ENCODE results near the gene FBXL15.

DNA sequence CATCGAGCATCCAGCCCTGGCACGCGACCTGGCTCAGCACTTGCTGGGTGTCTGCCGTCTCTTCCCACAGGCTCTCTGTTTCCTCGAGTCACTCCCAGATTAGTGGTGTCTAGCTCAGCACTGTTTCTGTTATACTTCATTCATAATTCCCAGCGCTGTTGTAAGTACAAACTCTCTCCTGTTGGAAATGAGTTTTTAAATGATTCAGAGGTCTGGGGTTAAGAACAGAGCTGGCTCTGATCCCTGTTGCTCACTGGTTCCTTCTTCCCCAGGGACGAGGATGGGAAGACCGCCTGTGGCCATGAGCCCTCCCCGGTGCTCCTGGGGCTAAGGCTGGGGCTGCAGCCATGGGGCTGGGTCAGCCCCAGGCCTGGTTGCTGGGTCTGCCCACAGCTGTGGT is 48.0 kb downstream of the FBXL15 start:
- no peak for TF ChIP-seq NR2C2 (CRISPR knock-in tag; IDR thresholded peaks at IDR 0.05)
- TF ChIP-seq, protein P1, sequence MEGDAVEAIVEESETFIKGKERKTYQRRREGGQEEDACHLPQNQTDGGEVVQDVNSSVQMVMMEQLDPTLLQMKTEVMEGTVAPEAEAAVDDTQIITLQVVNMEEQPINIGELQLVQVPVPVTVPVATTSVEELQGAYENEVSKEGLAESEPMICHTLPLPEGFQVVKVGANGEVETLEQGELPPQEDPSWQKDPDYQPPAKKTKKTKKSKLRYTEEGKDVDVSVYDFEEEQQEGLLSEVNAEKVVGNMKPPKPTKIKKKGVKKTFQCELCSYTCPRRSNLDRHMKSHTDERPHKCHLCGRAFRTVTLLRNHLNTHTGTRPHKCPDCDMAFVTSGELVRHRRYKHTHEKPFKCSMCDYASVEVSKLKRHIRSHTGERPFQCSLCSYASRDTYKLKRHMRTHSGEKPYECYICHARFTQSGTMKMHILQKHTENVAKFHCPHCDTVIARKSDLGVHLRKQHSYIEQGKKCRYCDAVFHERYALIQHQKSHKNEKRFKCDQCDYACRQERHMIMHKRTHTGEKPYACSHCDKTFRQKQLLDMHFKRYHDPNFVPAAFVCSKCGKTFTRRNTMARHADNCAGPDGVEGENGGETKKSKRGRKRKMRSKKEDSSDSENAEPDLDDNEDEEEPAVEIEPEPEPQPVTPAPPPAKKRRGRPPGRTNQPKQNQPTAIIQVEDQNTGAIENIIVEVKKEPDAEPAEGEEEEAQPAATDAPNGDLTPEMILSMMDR (IDR thresholded peaks at IDR 0.05) = no peak
- TF ChIP-seq, protein P2, sequence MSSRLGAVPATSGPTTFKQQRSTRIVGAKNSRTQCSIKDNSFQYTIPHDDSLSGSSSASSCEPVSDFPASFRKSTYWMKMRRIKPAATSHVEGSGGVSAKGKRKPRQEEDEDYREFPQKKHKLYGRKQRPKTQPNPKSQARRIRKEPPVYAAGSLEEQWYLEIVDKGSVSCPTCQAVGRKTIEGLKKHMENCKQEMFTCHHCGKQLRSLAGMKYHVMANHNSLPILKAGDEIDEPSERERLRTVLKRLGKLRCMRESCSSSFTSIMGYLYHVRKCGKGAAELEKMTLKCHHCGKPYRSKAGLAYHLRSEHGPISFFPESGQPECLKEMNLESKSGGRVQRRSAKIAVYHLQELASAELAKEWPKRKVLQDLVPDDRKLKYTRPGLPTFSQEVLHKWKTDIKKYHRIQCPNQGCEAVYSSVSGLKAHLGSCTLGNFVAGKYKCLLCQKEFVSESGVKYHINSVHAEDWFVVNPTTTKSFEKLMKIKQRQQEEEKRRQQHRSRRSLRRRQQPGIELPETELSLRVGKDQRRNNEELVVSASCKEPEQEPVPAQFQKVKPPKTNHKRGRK (CRISPR knock-in tag; IDR thresholded peaks at IDR 0.05; ENCODE audit: borderline replicate concordance) = no peak

Data from WTC11 (cell line).